HAP-1 (cell line): ENCODE data around the gene RIMKLB.
A peak's percentile ranks its signal among the peaks of the same experiment; 100 is the strongest.
"Not testable (repeated sequence)": the region's sequence is repeated elsewhere in the genome, so short reads cannot be mapped to it uniquely, and the experiment has no call there.

Experiments used
- DNase-seq, 2 experiments: peaks; one replicate each; pipeline ENCODE4 v3.0.0-alpha.2; 2016 to 2020; ENCODE audit warnings: low spot score in 2 of 2
- H3K27me3 ChIP-seq: fragments of 250-450 bp; sonication (Bioruptor Pico); 2 replicates; pipeline ENCODE4 v1.5.1; 2020; ENCODE audit warnings: low read depth, mild to moderate bottlenecking, moderate library complexity
- H3K36me3 ChIP-seq: fragments of 250-450 bp; sonication (Bioruptor Pico); replicated peaks from 2 replicates; pipeline ENCODE4 v1.5.1; 2020; ENCODE audit warnings: mild to moderate bottlenecking
- H3K4me1 ChIP-seq: fragments of 250-450 bp; sonication (Bioruptor Pico); 2 replicates; pipeline ENCODE4 v1.5.1; 2020; ENCODE audit warnings: mild to moderate bottlenecking
- H3K4me3 ChIP-seq: fragments of 250-450 bp; sonication (Bioruptor Pico); 2 replicates; pipeline ENCODE4 v1.5.1; 2020; ENCODE audit warnings: mild to moderate bottlenecking, moderate library complexity
- H3K9me3 ChIP-seq: fragments of 250-450 bp; sonication (Bioruptor Pico); 2 replicates; pipeline ENCODE4 v1.5.1; 2020; ENCODE audit warnings: mild to moderate bottlenecking, moderate library complexity
- in situ Hi-C: fragments of 300-500 bp; cut with MboI; formaldehyde crosslinking; loops from 3 replicates; pipeline ENCODE4 v1.14.3; 2020; ENCODE audit warnings: low sequenced_read_pairs, inconsistent platforms, mixed read lengths

Gene RIMKLB

DNA sequence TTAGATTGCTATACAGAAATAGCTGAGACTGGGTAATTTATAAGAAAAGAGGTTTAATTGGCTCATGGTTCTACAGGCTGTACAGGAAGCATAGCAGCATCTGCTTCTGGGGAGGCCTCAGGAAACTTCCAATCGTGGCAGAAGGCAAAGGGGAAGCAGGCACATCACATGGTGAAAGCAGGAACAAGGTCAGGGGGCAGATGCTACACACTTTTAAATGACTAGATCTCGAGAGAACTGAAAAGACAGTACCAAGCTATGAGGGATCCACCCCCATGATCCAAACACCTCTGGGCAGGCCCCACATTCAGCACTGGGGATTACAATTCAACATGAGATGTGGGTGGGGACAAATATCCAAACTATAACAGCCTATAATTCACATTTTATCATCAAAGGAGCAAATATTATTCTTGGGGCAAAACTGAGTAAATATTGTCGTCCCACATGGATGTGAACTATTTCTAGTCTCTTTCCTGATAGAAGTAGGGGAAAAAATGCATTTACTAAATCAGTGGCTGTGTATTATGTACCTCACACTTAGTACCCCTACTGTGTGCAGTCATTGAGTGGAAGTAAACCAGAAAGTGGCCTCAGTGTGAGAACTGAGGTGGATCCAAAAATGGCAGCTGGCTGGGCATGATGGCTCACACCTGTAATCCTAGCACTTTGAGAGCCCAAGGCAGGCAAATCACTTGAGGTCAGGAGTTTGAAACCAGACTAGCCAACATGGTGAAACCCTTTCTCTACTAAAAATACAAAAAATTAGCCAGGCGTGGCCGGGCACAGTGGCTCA, 99.2 kb downstream of the RIMKLB start:
- Histone ChIP-seq H3K36me3 (no peaks in the 10 kb centered on the region), H3K4me3 (no peak overlapping the region), H3K4me1 (no peaks in the 10 kb centered on the region), H3K9me3 (no peaks in the 10 kb centered on the region), H3K27me3 (no peaks in the 10 kb centered on the region; the same call in 1 of the 2 replicates)
- no peak for DNase-seq
- in situ Hi-C loops, result no loop called here

DNA sequence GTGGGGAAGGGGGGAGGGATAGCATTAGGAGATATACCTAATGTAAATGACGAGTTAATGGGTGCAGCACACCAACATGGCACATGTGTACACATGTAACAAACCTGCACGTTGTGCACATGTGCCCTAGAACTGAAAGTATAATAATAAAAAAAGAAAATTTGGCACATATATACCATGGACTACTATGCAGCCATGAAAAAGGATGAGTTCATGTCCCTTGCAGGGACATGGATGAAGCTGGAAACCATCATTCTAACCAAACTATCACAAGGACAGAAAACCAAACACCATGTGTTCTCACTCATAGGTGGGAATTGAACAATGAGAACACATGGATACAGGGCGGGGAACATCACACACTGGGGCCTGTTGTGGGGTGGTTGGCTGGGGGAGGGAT, 103.4 kb downstream of the RIMKLB start:
- H3K36me3 ChIP-seq, H3K9me3 ChIP-seq, DNase-seq, H3K27me3 ChIP-seq, H3K4me3 ChIP-seq, in situ Hi-C loops, H3K4me1 ChIP-seq: not testable (repeated sequence)

DNA sequence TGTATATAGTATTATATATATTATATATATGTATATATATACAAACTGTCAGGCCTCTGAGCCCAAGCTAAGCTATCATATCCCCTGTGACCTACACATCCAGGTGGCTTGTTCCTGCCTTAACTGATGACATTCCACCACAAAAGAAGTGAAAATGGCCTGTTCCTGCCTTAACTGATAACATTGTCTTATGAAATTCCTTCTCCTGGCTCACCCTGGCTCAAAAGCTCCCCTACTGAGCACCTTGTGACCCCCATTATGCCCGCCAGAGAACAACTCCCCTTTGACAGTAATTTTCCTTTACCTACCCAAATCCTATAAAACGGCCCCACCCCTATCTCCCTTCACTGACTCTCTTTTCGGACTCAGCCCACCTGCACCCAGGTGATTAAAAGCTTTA, 107.0 kb downstream of the RIMKLB start:
- H3K9me3 ChIP-seq, H3K4me3 ChIP-seq, in situ Hi-C loops, H3K27me3 ChIP-seq, H3K36me3 ChIP-seq, DNase-seq, H3K4me1 ChIP-seq: not testable (repeated sequence)

DNA sequence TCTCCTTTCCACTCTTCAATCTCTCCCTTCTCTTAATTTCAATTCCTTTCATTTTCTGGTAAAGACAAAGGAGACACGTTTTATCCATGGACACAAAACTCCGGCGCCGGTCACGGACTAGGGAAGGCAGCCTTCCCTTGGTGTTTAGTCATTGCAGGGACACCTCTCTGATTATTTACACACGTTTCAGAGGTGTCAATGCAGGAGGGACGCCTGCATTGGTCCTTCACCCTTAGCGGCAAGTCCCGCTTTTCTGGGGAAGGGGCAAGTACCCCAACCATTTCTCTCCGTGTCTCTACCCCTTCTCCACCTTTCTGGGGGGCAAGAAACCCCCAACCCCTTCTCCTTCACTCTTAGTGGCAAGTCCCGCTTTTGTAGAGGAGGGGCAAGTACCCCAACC, 107.7 kb downstream of the RIMKLB start:
- H3K27me3 ChIP-seq, H3K9me3 ChIP-seq, DNase-seq, H3K4me1 ChIP-seq, H3K4me3 ChIP-seq, in situ Hi-C loops, H3K36me3 ChIP-seq: not testable (repeated sequence)

DNA sequence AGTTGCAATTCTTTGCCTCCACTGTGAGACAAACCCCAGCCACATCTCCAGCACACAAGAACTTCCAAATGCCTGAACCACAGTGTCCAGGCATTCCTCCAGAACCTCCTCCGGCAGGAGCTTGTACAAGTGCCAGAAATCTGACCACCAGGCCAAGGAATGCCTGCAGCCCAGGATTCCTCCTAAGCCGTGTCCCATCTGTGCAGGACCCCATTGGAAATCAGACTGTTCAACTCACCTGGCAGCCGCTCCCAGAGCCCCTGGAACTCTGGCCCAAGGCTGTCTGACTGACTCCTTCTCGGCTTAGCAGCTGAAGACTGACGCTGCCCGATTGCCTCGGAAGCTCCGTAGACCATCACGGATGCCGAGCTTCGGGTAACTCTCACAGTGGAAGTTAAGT, 109.3 kb downstream of the RIMKLB start:
- not testable (repeated sequence) for H3K4me1 ChIP-seq, DNase-seq

DNA sequence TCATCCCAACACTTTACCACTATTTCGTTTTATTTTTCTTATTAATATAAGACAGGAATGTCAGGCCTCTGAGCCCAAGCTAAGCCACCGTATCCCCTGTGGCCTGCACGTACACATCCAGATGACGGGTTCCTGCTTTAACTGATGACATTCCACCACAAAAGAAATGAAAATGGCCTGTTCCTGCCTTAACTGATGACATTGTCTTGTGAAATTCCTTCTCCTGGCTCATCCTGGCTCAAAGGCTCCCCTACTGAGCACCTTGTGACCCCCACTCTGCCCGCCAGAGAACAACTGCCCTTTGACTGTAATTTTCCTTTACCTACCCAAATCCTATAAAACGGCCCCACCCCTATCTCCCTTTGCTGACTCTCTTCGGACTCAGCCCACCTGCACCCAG, 112.3 kb downstream of the RIMKLB start:
- H3K4me3 ChIP-seq, H3K4me1 ChIP-seq, H3K27me3 ChIP-seq, in situ Hi-C loops, DNase-seq, H3K36me3 ChIP-seq, H3K9me3 ChIP-seq: not testable (repeated sequence)

More for the DNA sequence above, 109.3 kb downstream of the RIMKLB start:
- H3K4me3 ChIP-seq, in situ Hi-C loops, H3K27me3 ChIP-seq, H3K36me3 ChIP-seq, H3K9me3 ChIP-seq: not testable (repeated sequence)

DNA sequence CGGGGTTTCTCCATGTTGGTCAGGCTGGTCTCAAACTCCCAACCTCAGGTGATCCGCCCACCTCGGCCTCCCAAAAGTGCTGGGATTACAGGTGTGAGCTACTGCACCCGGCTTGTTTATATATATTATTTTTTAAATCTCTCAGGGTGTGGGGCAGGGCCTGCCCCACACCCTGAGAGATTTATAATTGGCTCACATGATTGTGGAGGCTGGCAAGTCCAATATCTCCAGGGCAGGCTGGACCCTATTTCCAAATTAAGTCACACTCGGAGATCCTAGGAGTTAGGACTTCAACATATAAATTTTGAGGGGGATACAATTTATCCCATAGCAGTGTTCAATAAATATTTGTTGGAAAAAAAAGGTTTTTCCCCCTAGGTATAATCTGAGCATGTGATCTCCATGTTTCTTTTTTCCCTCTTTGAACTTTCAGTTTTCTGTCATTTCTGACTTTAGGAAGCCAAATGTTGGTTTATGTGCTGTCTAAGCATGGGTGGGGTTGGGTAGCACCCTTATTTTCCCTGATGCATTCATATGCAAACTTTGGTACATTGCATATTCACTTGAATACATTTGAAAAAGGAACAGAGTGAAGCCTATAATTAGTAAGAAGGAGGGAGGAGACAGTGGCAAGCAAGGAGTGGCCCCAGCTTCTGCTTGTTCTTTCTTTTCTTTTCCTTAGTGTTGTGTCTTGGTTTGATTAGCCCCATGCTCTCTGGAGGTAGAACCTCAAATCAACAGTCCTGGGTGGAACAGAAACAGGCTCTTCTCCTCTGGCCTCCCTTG, 116.0 kb downstream of the RIMKLB start:
- DNase-seq, result peak; percentile 42 to 78
- Histone ChIP-seq H3K4me3 (no peak overlapping the region), H3K36me3 (no peaks in the 10 kb centered on the region), H3K27me3 (no peaks in the 10 kb centered on the region), H3K4me1 (peaks cover 10% of the 10 kb centered on the region), H3K9me3 (no peaks in the 10 kb centered on the region)
- in situ Hi-C loops, result no loop called here

DNA sequence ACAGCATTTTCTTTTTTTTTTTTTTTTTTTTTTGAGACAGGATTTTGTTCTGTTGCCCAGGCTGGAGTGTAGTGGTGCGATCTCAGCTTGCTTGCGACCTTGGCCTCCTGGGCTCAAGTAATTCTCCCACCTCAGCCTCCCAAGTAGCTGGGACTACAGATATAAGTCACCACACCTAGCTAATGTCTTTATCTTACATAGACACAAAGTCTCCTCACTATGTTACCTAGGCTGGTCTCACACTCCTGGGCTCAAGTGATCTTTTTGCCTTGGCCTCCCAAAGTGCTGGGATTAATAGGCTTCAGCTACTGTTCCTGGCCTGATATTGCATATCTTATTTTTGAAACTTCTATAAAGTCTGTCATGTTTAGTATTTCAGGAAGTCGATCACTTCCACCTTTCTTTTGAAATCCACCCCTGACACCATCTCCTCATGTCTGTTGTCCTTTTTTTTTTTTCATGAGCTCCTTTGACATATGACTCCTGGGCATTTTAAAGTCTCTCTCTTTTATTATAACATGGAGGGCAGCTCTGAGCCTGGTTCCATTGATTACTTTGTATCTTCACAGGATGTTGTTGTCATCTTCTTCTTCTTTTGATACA, 118.8 kb downstream of the RIMKLB start:
- DNase-seq, result no peak
- H3K36me3 ChIP-seq, result no peaks in the 10 kb centered on the region
- H3K4me3 ChIP-seq, result no peak overlapping the region
- H3K27me3 ChIP-seq, result no peaks in the 10 kb centered on the region
- H3K4me1 ChIP-seq, result peaks cover 19% of the 10 kb centered on the region
- no peaks in the 10 kb centered on the region for H3K9me3 ChIP-seq
- in situ Hi-C loops, result loop anchor here (5.0 kb wide), 1 partner anchor 134 kb away; no protein-coding TSS in a partner anchor

DNA sequence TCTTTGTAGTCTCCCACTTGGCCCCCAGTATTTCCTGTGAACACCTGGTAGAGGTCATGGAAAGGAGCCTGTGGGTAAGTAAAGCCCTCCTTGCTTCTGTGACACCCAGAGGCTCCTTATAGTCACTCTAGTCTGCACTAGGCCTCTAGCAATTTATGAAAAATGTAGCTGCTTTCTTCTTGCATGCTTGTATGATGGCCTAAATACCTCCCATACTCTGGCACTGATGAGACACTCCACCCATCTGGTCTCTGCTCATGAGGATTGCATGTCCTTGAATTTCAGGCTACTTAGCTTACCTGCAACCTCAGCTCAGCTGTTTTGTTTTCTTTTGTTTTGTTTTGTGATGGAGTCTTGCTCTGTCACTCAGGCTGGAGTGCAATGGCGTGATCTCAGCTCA, 120.1 kb downstream of the RIMKLB start:
- Histone ChIP-seq H3K36me3 (no peaks in the 10 kb centered on the region), H3K9me3 (no peaks in the 10 kb centered on the region), H3K27me3 (no peaks in the 10 kb centered on the region), H3K4me3 (no peak overlapping the region), H3K4me1 (peaks cover 21% of the 10 kb centered on the region)
- DNase-seq, result no peak
- in situ Hi-C loops, result loop anchor here (5.0 kb wide), 1 partner anchor 136 kb away; no protein-coding TSS in a partner anchor

DNA sequence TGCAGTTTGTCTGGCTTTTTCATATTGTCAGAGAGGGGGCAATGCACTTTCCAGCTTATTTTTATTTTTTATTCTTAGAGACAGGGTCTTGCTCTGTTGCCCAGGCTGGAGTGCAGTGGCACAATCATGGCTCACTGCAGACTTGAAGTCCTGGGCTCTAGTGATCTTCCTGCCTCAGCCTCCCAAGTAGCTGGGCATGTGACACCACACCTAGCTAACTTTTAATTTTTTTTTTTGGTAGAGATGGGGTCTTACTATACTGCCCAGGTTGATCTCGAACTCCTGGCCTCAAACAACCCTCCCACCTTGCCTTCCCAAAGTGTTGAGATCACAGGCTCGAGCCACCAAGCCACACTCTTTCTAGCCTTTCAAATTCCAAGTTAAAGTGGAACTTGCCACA, 120.7 kb downstream of the RIMKLB start:
- H3K4me3 ChIP-seq, result no peak overlapping the region
- no peaks in the 10 kb centered on the region for H3K9me3 ChIP-seq
- H3K4me1 ChIP-seq, result peaks cover 21% of the 10 kb centered on the region
- no peaks in the 10 kb centered on the region for H3K36me3 ChIP-seq
- DNase-seq, result no peak
- no peaks in the 10 kb centered on the region for H3K27me3 ChIP-seq
- in situ Hi-C loops, result loop anchor here (5.0 kb wide), 1 partner anchor 136 kb away; no protein-coding TSS in a partner anchor

DNA sequence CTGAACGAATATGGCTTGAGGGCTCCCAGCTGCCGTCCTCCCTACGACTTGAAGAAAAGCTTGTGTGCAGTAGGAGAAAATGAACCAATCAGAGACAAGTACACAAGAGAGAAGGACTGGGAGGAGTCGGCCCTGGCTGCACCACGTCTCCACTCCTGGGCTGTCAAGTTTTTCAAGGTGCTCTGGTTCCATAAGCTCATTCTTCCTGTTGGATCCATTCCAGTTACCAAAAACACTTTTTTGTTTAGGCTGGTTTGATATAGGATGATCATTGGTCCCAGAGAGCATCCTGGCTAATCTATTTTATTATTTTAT, 121.8 kb downstream of the RIMKLB start:
- in situ Hi-C loops, result loop anchor here (5.0 kb wide), 1 partner anchor 137 kb away; no protein-coding TSS in a partner anchor
- Histone ChIP-seq H3K9me3 (no peaks in the 10 kb centered on the region), H3K4me1 (peaks cover 11% of the 10 kb centered on the region), H3K36me3 (no peaks in the 10 kb centered on the region), H3K27me3 (no peaks in the 10 kb centered on the region), H3K4me3 (no peak overlapping the region)
- DNase-seq, result peak in 1 of 2 experiments; percentile 47

DNA sequence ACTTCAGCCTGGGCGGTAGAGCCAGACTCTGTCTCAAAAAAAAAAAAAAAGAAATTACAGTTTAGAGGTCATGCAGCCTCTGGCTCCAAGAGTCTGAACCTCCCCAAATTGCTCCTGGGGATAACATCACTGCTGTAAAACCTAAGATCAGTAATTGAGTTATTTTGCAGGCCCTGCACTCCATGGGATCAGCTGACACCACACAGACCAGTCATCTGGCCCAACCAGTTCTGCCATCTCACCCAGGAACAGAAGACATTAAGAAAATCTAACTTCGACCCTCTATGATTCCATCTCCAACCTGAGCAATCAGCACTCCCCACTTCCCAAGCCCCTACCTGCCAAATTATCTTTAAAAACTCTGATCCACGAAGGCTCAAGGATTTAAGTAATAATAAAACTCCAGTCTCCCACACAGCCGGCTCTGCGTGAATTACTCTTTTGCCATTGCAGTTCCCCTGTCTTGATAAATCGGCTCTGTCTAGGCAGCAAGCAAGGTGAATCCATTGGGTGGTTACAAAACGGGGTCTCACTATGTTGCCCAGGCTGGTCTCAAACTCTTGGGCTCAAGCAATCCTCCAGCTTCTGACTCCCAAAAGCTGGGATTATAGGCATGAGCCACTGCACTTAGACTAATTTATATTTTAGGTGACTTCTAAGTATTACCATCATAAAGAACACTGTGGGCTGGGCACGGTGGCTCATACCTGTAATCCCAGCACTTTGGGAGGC, 123.1 kb downstream of the RIMKLB start:
- H3K4me1 ChIP-seq, result peaks cover 11% of the 10 kb centered on the region
- H3K27me3 ChIP-seq, H3K36me3 ChIP-seq, DNase-seq, H3K4me3 ChIP-seq, H3K9me3 ChIP-seq, in situ Hi-C loops: not testable (repeated sequence)

DNA sequence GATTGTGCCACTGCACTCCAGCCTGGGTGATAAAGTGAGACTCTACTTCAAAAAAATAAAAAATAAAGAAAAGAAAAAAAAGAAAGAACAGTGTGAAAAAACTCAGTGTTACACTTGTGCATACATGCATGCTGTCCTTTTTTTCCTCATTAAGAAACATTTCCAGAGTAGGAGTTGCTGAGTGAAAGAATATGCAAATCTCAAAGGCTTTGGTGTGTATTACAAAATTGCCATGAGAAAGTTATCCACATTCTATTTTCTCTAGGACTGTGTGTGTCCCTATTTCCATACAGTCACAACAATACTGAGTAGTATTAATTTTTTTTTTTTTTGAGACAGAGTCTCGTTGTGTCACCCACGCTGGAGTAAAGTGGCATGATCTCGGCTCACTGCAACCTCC, 123.8 kb downstream of the RIMKLB start:
- in situ Hi-C loops, result no loop called here
- Histone ChIP-seq H3K4me3 (no peak overlapping the region), H3K36me3 (no peaks in the 10 kb centered on the region), H3K9me3 (no peaks in the 10 kb centered on the region), H3K4me1 (peaks cover 11% of the 10 kb centered on the region), H3K27me3 (no peaks in the 10 kb centered on the region)
- DNase-seq, result no peak
